K562 (cell line): Measurements from ENCODE around the gene YARS1. TPM values are rescaled to one million over a fixed set of nuclear protein-coding genes. Genes with fewer than 3 reads are reported as not detected.

Source experiments
- ATAC-seq: fragments of 200-7000 bp; cut with Tn5 transposase; 3 replicates; pipeline ENCODE4 v1.9.1; 2020; ENCODE audit warnings: moderate library complexity
- BruUV-seq: library from RNA; stranded (reverse); fragments of 400-500 nt; replicated peaks from 2 replicates; lab custom pipeline; 2021; lab: Mats Ljungman, UMichigan
- CTCF ChIA-PET: fragments of 300-600 bp; formaldehyde crosslinking; extraction: SDS; loops from one replicate; lab custom pipeline; 2021; ENCODE audit warnings: low intra/inter-chr PET ratio; lab: Yijun Ruan, JAX
- POLR2A ChIA-PET: fragments of 300-600, 350-650 bp; sonication (Branson Sonifier 250); formaldehyde crosslinking; extraction: SDS; loops from one replicate; lab custom pipeline; 2021; ENCODE audit warnings: antibody characterized with exemption, inconsistent platforms; lab: Yijun Ruan, JAX
- DNase-seq, 4 experiments: peaks; one replicate each; pipeline versions ENCODE4 v3.0.0 to v3.0.0-alpha.2; 2011 to 2018; ENCODE audit warnings: low spot score in 3 of 4, mixed read lengths in 3 of 4; ENCODE audit errors: extremely low read depth in 1 of 4
- FAIRE-seq: peaks from 2 replicates; lab custom pipeline; 2011; peaks lifted over from hg19 to GRCh38; lab: Jason Lieb, UNC
- H2AFZ ChIP-seq: 2 replicates; pipeline ENCODE4 v1.6.0; 2011; ENCODE audit warnings: low read depth, low read length, control low read depth, inconsistent platforms
- H3K27ac ChIP-seq: fragments of 200-600 bp; 3 replicates; pipeline ENCODE4 v1.8.0; 2011; ENCODE audit warnings: low read depth, mild to moderate bottlenecking, control low read depth, inconsistent platforms, low read length, moderate library complexity, mixed read lengths; ENCODE audit errors: extremely low read depth
- H3K27me3 ChIP-seq, 2 experiments: fragments of 300-600 bp in 1 of 2; 2 replicates in 1 of 2; 3 replicates in 1 of 2; pipeline versions ENCODE4 v1.6.0 to v1.8.0; 2011; ENCODE audit warnings: inconsistent platforms in 2 of 2, low read length in 2 of 2, mild to moderate bottlenecking in 1 of 2, mixed read lengths in 1 of 2, moderate library complexity in 1 of 2; ENCODE audit not compliant: control insufficient read depth in 2 of 2, insufficient read depth in 2 of 2
- H3K36me3 ChIP-seq: fragments of 300-600 bp; 3 replicates; pipeline ENCODE4 v1.8.0; 2011; ENCODE audit warnings: mild to moderate bottlenecking, low read length, inconsistent platforms; ENCODE audit not compliant: control insufficient read depth, insufficient read depth
- H3K4me1 ChIP-seq, 2 experiments: fragments of 200-600 bp in 1 of 2; replicated peaks in 1 of 2; 2 replicates in 1 of 2; 3 replicates in 1 of 2; pipeline versions ENCODE4 v1.5.1 to v1.8.0; 2011; ENCODE audit warnings: inconsistent platforms in 2 of 2, low read length in 2 of 2, mild to moderate bottlenecking in 1 of 2, mixed read lengths in 1 of 2, moderate library complexity in 1 of 2; ENCODE audit not compliant: control insufficient read depth in 2 of 2, insufficient read depth in 2 of 2
- H3K4me2 ChIP-seq: 2 replicates; pipeline ENCODE4 v1.6.1; 2011; ENCODE audit warnings: low read length, control low read depth, inconsistent platforms, mixed read lengths; ENCODE audit not compliant: insufficient read depth
- H3K4me3 ChIP-seq: fragments of 200-600 bp; sonication (generic), shearing (Covaris generic); 2 replicates; pipeline ENCODE4 v1.5.1; 2016; ENCODE audit warnings: control low read depth, inconsistent platforms
- H3K79me2 ChIP-seq: fragments of 200-600 bp; 3 replicates; pipeline ENCODE4 v1.8.0; 2011; ENCODE audit warnings: low read length, inconsistent platforms; ENCODE audit not compliant: control insufficient read depth, insufficient read depth
- H3K9ac ChIP-seq, 2 experiments: 2 replicates each; pipeline versions ENCODE4 v1.6.0 to v1.6.1; 2011; ENCODE audit warnings: low read depth in 2 of 2, low read length in 2 of 2, control low read depth in 1 of 2, inconsistent platforms in 1 of 2, mild to moderate bottlenecking in 1 of 2, mixed read lengths in 1 of 2; ENCODE audit not compliant: insufficient read depth in 1 of 2
- H3K9me1 ChIP-seq: one replicate; pipeline ENCODE4 v1.6.0; 2011; ENCODE audit warnings: inconsistent platforms, mild to moderate bottlenecking, low read length, moderate library complexity; ENCODE audit not compliant: control insufficient read depth, insufficient read depth
- H3K9me3 ChIP-seq: replicated peaks from 2 replicates; pipeline ENCODE4 v1.5.1; 2011; ENCODE audit warnings: low read depth, low read length, inconsistent platforms; ENCODE audit not compliant: control insufficient read depth, insufficient read depth
- H4K20me1 ChIP-seq: replicated peaks from 2 replicates; pipeline ENCODE4 v1.6.1; 2011; ENCODE audit warnings: low read length, inconsistent platforms, mixed read lengths; ENCODE audit not compliant: control insufficient read depth, insufficient read depth
- POLR2H ChIP-seq: IDR thresholded peaks from 2 replicates; pipeline ENCODE4 v1.6.1; 2016; ENCODE audit warnings: missing genetic modification characterization, low read depth, mild to moderate bottlenecking, control low read depth, missing compliant biosample characterization, moderate library complexity
- RBM15 ChIP-seq: fragments of 200-400 bp; formaldehyde crosslinking; IDR thresholded peaks from 2 replicates; pipeline ENCODE4 v1.6.1; 2018; ENCODE audit warnings: mild to moderate bottlenecking, low read length, moderate library complexity; ENCODE audit not compliant: insufficient read depth
- WGBS: fragments of 100-300 bp; shearing (Covaris generic); methylation state at CpG from one replicate; pipeline ENCODE4 v1.1.6; 2016; ENCODE audit warnings: low coverage, mixed read lengths; ENCODE audit not compliant: insufficient coverage; ENCODE audit errors: missing lambda C conversion rate; 5-methylcytosine and 5-hydroxymethylcytosine counted together
- in situ Hi-C: fragments of 300-500 bp; cut with MboI; formaldehyde crosslinking; loops from 4 replicates; pipeline ENCODE4 v1.15.0; 2018; ENCODE audit warnings: inconsistent platforms, mixed read lengths
- intact Hi-C: fragments of 100-400 bp; cut with micrococcal nuclease; formaldehyde crosslinking; loops from 2 replicates; pipeline ENCODE4 v1.14.2; 2022
- polyA plus RNA-seq, 8 experiments: library from polyadenylated mRNA; depleted of rRNA in 4 of 8; stranded (reverse) in 5 of 8; unstranded in 3 of 8; fragments of >200 nt; fragmentation: Nextera tagmentation in 2 of 8; fragmentation: Illumina TruSeq in 1 of 8; extraction: Ambion mirVana in 2 of 8; extraction: Trizol in 1 of 8; gene quantifications; 2 replicates each; pipeline versions ENCODE4 v1.2.1 to v1.2.3, GENCODE V29; 2011 to 2014; ENCODE audit warnings: inconsistent platforms in 1 of 8, missing spikeins in 1 of 8
- total RNA-seq, 7 experiments: library from RNA; depleted of rRNA in 6 of 7; stranded (reverse); fragments of >200 nt in 6 of 7; fragmentation: Illumina TruSeq in 2 of 7; extraction: Trizol in 2 of 7; gene quantifications; 2 replicates each; pipeline versions ENCODE4 v1.2.1 to v1.2.3, GENCODE V29; 2011 to 2021; ENCODE audit warnings: low replicate concordance in 1 of 7
- TF ChIP-seq, protein P1 (sequence below): fragments of 450-650 bp; IDR thresholded peaks from 2 replicates; pipeline ENCODE4 v1.6.1; 2016; ENCODE audit warnings: borderline replicate concordance

Gene YARS1
- total and polyA plus RNA-seq, 9 of the 15 experiments (the other 6 are each of a cell fraction or from before 2014, with no cell fraction given), result 66.2 to 336 (median 201) TPM

- no peak for TF ChIP-seq RBM15
- 0 out of 2 replicates have a peak, but pooled peaks have one; percentile 2 for TF ChIP-seq POLR2H (tag)
- TF ChIP-seq, protein P1, sequence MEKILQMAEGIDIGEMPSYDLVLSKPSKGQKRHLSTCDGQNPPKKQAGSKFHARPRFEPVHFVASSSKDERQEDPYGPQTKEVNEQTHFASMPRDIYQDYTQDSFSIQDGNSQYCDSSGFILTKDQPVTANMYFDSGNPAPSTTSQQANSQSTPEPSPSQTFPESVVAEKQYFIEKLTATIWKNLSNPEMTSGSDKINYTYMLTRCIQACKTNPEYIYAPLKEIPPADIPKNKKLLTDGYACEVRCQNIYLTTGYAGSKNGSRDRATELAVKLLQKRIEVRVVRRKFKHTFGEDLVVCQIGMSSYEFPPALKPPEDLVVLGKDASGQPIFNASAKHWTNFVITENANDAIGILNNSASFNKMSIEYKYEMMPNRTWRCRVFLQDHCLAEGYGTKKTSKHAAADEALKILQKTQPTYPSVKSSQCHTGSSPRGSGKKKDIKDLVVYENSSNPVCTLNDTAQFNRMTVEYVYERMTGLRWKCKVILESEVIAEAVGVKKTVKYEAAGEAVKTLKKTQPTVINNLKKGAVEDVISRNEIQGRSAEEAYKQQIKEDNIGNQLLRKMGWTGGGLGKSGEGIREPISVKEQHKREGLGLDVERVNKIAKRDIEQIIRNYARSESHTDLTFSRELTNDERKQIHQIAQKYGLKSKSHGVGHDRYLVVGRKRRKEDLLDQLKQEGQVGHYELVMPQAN, result 0 out of 2 replicates have a peak, but pooled peaks have one; percentile 16
- peaks cover 81% of the 10 kb centered on the region for H3K36me3 ChIP-seq
- FAIRE-seq, result no peak
- peaks cover 3% of the 10 kb centered on the region for H3K9me1 ChIP-seq
- H4K20me1 ChIP-seq, result no peaks in the 10 kb centered on the region
- peaks cover 19% of the 10 kb centered on the region; the same call in 1 of the 3 replicates for H3K79me2 ChIP-seq
- no peak overlapping the region for H3K4me3 ChIP-seq
- in situ Hi-C loops, result no loop called here
- H3K27ac ChIP-seq, result 0 out of 3 replicates have a peak overlapping the region, but pooled peaks have one; percentile 21
- no peak overlapping the region for H2AFZ ChIP-seq
- BruUV-seq, result no TSS peak
- no peak overlapping the region for H3K4me2 ChIP-seq
- H3K9me3 ChIP-seq, result no peaks in the 10 kb centered on the region
- ATAC-seq, result peak; percentile 14; the same call in 2 of the 3 replicates
- 84% methylated on average over 8 of the region's 8 CpGs for WGBS
- H3K4me1 ChIP-seq, result peaks cover 0 to 4% of the 10 kb centered on the region in 2 experiments; a peak in 1 of 5 replicates
- intact Hi-C loops, result no loop called here
- ChIA-PET CTCF (no interaction called here), POLR2A (interaction anchor here (1.0 to 2.2 kb wide), 5 partner anchors 14 to 87 kb away, joined by 3 to 9 read pairs (median 4); no protein-coding TSS in a partner anchor)
- no peak overlapping the region for H3K9ac ChIP-seq
- no peaks in the 10 kb centered on the region for H3K27me3 ChIP-seq
- DNase-seq, result no peak
Observed at GRCh38 chr1:32798679-32799416, 18.3 kb downstream of the YARS1 start.
